GM19238 (cell line): Measurements from ENCODE around the gene ZFP82.

Experiments used
- DNase-seq: peaks from one replicate; pipeline ENCODE4 v3.0.0; 2011; ENCODE audit warnings: low spot score; ENCODE audit not compliant: insufficient read length

The ZFP82 gene

DNA sequence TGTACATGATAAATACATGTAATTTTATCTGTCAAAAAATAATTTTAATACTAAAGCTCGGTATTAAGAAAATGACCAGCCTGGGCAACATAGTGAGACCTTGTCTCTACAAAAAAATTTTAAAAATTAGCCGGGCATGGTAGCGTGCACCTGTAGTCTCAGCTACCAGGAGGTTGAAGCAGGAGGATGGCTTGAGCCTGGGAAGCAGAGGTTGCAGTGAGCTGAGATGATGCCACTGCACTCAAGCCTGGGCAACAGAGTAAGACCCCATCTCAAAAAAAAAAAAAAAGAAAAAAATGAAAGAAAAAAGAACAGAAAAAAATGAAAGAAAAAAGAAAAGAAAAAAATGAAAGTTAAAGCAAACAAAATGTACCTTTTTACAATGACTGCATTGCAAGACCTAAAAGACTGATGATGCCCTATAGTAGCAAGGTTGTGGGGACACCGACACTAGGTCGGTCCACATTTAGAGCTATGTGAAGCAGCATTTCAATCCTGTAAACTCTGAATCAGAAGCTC, 44.7 kb downstream of the ZFP82 start:
- no peak for DNase-seq

DNA sequence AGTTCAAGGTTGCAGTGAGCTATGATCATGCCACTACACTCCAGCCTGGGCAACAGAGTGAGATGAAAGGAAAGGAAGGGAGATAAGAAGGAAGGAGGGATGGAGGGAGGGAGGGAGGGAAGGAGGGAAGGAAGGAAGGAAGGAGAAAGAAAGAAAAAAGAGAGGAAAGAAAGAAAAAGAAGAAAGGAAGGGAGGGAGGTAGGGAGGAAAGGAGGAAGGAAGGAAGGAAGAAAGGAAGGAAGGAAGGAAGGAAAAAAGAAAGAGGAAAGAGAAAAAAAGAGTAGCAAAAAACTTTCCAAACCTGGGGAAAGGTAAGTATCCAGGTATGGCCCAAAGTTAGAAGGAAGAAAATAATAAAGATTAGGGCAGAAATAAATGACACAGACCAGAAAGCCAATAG, 46.6 kb downstream of the ZFP82 start:
- no peak for DNase-seq

DNA sequence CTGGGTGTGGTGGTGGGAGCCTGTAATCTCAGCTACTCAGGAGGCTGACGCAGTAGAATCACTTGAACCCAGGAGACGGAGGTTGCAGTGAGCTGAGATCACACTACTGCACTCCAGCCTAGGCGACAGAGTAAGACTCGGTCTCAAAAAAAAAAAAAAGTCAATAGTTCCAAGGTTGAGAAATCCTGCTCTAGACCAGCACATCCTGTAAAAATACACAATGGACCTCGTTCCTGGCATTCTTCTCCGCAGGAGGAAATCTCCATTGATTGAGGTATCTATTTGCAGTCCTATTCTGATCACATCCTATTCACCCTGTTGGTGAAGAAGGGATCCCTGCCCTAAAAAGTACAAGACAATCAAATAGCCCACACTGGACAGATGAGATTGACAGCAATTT, 54.6 kb downstream of the ZFP82 start:
- DNase-seq: no peak
